GM12872 (cell line): ENCODE data around the gene HSPB6.
A peak's percentile ranks its signal among the peaks of the same experiment; 100 is the strongest.

Experiments
- CTCF ChIP-seq: IDR thresholded peaks from 3 replicates; pipeline ENCODE4 v1.5.1; 2011; ENCODE audit warnings: low read depth, mild to moderate bottlenecking, low read length, moderate library complexity; ENCODE audit not compliant: insufficient read depth

The HSPB6 gene

GRCh38 chr19:35745328-35746086, 11.3 kb downstream of the HSPB6 start, which contains the start of the genes PSENEN and U2AF1L4:
Gene PSENEN, plus strand, starts transcription at chr19:35745651. Its CDS starts 280 bp downstream, at chr19:35745931.
Gene U2AF1L4, minus strand, starts transcription at chr19:35745418. Its CDS starts 27 bp downstream, at chr19:35745391.
- TF ChIP-seq CTCF: no peak

- peak; percentile 22; the same call in 1 of the 3 replicates for TF ChIP-seq CTCF
Observed at GRCh38 chr19:35744430-35745327, 12.2 kb downstream of the HSPB6 start.

DNA sequence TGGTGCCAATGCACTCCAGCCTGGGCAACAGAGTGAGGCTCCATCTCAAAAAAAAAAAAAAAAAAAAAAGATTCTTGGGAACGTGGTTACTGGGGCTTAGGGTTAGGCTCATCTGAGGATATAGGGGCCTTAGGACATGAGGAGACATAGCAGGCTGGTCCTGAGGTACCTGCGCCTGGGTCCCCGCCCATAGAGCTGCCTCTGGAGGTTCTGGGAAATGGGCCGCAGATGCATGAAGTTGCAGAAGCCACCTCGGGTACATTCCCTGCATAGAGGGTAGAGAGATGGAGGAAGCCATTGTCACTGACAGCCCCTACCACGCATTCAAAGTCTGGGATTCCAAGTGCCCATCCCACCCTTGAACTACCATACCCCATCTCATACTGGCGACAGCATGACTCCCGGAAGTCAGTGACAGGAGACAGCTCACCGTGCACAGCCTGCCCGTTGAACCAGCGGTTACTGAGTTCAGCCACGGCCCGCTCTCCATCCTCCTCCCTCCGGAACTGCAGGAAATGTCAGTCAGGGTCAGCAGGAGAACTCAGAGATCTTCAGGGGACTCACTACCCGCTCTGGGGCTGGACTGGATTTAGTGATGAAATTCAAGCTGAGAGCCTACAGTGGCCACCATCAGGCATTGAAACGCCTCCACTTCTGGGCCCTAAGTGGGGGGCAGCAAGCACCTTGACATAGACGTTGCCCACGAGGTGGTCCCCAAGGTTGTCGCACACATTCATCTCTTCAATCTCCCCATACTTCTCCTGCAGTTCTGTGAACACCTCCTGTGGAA, 13.0 kb downstream of the HSPB6 start:
- TF ChIP-seq CTCF: no peak

DNA sequence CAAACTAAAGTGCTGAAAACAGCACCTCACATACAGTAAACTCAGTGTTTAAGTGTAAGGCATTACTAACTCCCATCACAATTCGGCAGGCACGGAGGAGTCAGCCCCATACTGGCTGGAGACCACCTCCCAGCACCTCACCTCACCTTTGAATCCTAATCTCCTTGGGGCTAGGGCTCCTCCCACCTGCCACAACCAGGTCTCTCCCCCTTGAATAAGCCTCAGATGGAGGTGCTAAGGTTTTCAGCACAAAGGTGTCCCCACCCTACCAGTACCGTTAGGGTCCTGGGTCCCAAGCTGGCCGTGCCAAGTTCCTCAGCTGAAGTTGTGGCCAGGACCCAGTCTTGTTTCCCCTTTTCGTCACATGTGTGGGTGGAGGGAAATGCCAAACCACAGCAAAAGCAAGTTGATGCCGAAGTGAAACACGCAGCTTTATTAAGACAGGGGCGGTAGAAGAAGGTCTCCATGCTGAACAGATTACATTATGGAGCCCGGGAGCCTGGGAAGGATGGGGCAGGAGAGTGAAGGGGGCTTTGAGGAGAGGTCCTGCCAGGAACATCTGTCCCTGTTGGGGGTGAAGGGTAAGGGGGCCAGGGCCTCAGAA, 14.6 kb downstream of the HSPB6 start, which contains the start of gene IGFLR1:
Gene IGFLR1 (minus strand): TSS at position 332 of the 604 bp plus-strand sequence. CDS start 1,272 bp downstream, outside the sequence.
- no peak for TF ChIP-seq CTCF

DNA sequence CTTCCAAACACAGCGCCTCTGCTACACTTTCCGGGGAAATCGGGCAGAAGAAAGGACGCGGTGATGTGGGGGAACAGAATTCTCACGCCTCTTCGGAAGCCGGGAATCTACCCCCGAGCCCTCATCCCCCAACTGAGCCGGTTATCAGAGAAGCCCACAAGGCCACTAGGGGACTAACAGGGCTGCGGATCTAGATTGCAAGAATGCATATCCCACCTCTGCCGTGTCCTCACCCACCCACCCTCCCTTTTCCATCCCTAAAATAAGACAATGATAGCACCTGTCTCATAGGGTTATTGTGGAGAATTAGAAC, 15.7 kb downstream of the HSPB6 start:
- no peak; the same call in none of the 3 replicates for TF ChIP-seq CTCF

DNA sequence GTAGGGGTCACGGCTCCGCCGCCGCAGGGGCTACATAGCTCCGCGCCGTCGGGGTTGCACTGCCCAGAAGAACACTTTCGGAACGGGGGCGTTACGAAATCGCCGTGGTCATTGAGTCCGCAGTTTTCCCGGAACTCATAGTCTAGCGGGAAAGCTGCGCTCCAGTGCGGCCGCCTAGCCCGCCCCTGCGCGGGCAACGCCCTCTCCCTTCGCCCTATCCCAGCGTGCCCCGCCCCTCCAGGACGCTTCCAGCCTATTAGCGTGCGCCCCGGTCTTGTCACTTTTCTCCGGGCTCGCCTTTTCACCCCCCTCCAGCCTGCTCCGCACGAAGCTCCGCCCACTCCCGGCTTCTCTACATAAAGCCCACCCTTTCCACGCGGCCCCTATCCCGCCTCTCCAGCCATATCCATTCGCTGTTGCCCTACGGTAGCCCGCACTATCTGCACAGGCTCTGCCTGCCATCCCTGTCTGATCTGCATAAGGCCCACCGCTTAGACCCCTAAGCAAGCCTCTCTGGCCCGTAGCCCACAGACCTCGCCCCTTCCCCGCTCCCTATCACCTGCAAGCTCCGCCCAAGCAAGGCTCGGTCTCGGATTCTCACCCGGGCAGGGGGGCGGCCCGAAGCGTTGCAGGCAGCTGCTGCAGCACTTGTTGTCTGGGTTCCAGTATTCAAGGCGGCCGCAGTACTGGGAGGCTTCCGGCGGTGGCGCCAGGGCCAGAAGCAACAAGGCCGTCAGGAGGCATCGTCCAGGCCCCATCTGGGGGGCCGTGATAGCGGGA, 16.2 kb downstream of the HSPB6 start:
- TF ChIP-seq CTCF: peak; percentile 33; the same call in 1 of the 3 replicates
